Measurements from ENCODE around the gene CRYZ. TPM values are rescaled to one million over a fixed set of nuclear protein-coding genes. Genes with fewer than 3 reads are reported as not detected.

CRYZ gene
- total RNA-seq, 4 donors from 2014 or later: 16.1 to 39.5 (median 23.6) TPM

GRCh38 chr1:74715806-74716205, 17.0 kb downstream of the CRYZ start:
- H3K36me3 ChIP-seq: peaks cover 0 to 92% (median 19%) of the 10 kb centered on the region in 3 donors

GRCh38 chr1:74715236-74715502, 17.7 kb downstream of the CRYZ start:
- Histone ChIP-seq H3K27me3 (no peaks in the 10 kb centered on the region), H3K27ac (no peak overlapping the region), H3K4me1 (no peaks in the 10 kb centered on the region), H3K36me3 (peaks cover 0 to 92% (median 19%) of the 10 kb centered on the region in 3 donors), H3K4me3 (no peak overlapping the region), H3K9me3 (no peaks in the 10 kb centered on the region)
- no peak for TF ChIP-seq CTCF (IDR thresholded peaks at IDR 0.05)
- no peak for TF ChIP-seq POLR2A (IDR thresholded peaks at IDR 0.05)
- TF ChIP-seq EP300 (IDR thresholded peaks at IDR 0.05): no peak
- no peak for DNase-seq (ENCODE audit: low spot score in 2 of 2)
- 62% methylated on average over 1 of the region's 1 CpG for WGBS, 2 donors

More at GRCh38 chr1:74715806-74716205, 17.0 kb downstream of the CRYZ start:
- WGBS, 2 donors: 77 to 96% methylated on average over 6 of the region's 6 CpGs
- TF ChIP-seq EP300 (IDR thresholded peaks at IDR 0.05) (no peak), POLR2A (IDR thresholded peaks at IDR 0.05) (no peak), CTCF (IDR thresholded peaks at IDR 0.05) (no peak)
- Histone ChIP-seq H3K4me3 (no peak overlapping the region), H3K9me3 (no peaks in the 10 kb centered on the region), H3K27me3 (no peaks in the 10 kb centered on the region), H3K4me1 (no peaks in the 10 kb centered on the region), H3K27ac (no peak overlapping the region)
- no peak for DNase-seq (ENCODE audit: low spot score in 2 of 2)

GRCh38 chr1:74714429-74715235, 18.2 kb downstream of the CRYZ start:
- 28 to 43% methylated on average over 1 of the region's 1 CpG for WGBS, 2 donors
- Histone ChIP-seq H3K4me3 (no peak overlapping the region), H3K27ac (no peak overlapping the region), H3K4me1 (no peaks in the 10 kb centered on the region), H3K9me3 (no peaks in the 10 kb centered on the region), H3K27me3 (no peaks in the 10 kb centered on the region), H3K36me3 (peaks cover 0 to 90% (median 19%) of the 10 kb centered on the region in 3 donors)
- TF ChIP-seq EP300 (IDR thresholded peaks at IDR 0.05): no peak
- no peak for TF ChIP-seq CTCF (IDR thresholded peaks at IDR 0.05)
- TF ChIP-seq POLR2A (IDR thresholded peaks at IDR 0.05): no peak
- DNase-seq (ENCODE audit: low spot score in 2 of 2): no peak

- Histone ChIP-seq H3K27ac (no peak overlapping the region), H3K9me3 (no peaks in the 10 kb centered on the region), H3K4me1 (no peaks in the 10 kb centered on the region), H3K4me3 (no peak overlapping the region), H3K27me3 (no peaks in the 10 kb centered on the region), H3K36me3 (peaks cover 0 to 89% (median 19%) of the 10 kb centered on the region in 3 donors)
- WGBS, 2 donors: 77 to 89% methylated on average over 3 of the region's 3 CpGs
- TF ChIP-seq CTCF (IDR thresholded peaks at IDR 0.05): no peak
- no peak for TF ChIP-seq EP300 (IDR thresholded peaks at IDR 0.05)
- no peak for TF ChIP-seq POLR2A (IDR thresholded peaks at IDR 0.05)
- no peak for DNase-seq (ENCODE audit: low spot score in 2 of 2)
Measured at GRCh38 chr1:74713849-74714248, 19.0 kb downstream of the CRYZ start.

GRCh38 chr1:74712881-74713280, 20.0 kb downstream of the CRYZ start:
- no peak overlapping the region for H3K27ac ChIP-seq
- H3K4me3 ChIP-seq: no peak overlapping the region
- 50 to 61% methylated on average over 1 of the region's 1 CpG for WGBS, 2 donors
- no peaks in the 10 kb centered on the region for H3K4me1 ChIP-seq
- H3K36me3 ChIP-seq: peaks cover 0 to 90% (median 12%) of the 10 kb centered on the region in 3 donors
- no peaks in the 10 kb centered on the region for H3K9me3 ChIP-seq
- no peak for DNase-seq (ENCODE audit: low spot score in 2 of 2)
- H3K27me3 ChIP-seq: no peaks in the 10 kb centered on the region
- TF ChIP-seq POLR2A (IDR thresholded peaks at IDR 0.05) (no peak), EP300 (IDR thresholded peaks at IDR 0.05) (no peak), CTCF (IDR thresholded peaks at IDR 0.05) (no peak)

All from tibial nerve (tissue), 4 donors.